ENCODE results near the gene EFCAB14.

The EFCAB14 gene

GRCh38 chr1:46647611-46648010, 71.3 kb downstream of the EFCAB14 start:
- POLR2A ChIA-PET = no interaction called here
- CTCF ChIA-PET = no interaction called here
- no peak for DNase-seq (ENCODE audit: extremely low spot score)
- TF ChIP-seq CTBP1 (IDR thresholded peaks at IDR 0.05; ENCODE audit: borderline replicate concordance) (no peak), ARNT (IDR thresholded peaks at IDR 0.05) (no peak), FOXA1 (IDR thresholded peaks at IDR 0.05) (no peak), FOXM1 (IDR thresholded peaks at IDR 0.05; ENCODE audit: borderline replicate concordance) (no peak), HDGF (IDR thresholded peaks at IDR 0.05; ENCODE audit: borderline replicate concordance) (no peak), LEF1 (IDR thresholded peaks at IDR 0.05; ENCODE audit: borderline replicate concordance) (no peak), SUZ12 (IDR thresholded peaks at IDR 0.05) (no peak), FOXK2 (IDR thresholded peaks at IDR 0.05) (no peak), TARDBP (IDR thresholded peaks at IDR 0.05) (no peak), SP1 (IDR thresholded peaks at IDR 0.05) (no peak), L3MBTL2 (conservative IDR thresholded peaks at IDR 0.05) (no peak), ZNF384 (IDR thresholded peaks at IDR 0.05) (no peak), NFRKB (IDR thresholded peaks at IDR 0.05) (no peak)
- TF ChIP-seq, protein P1, sequence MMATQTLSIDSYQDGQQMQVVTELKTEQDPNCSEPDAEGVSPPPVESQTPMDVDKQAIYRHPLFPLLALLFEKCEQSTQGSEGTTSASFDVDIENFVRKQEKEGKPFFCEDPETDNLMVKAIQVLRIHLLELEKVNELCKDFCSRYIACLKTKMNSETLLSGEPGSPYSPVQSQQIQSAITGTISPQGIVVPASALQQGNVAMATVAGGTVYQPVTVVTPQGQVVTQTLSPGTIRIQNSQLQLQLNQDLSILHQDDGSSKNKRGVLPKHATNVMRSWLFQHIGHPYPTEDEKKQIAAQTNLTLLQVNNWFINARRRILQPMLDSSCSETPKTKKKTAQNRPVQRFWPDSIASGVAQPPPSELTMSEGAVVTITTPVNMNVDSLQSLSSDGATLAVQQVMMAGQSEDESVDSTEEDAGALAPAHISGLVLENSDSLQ (IDR thresholded peaks at IDR 0.05) = no peak

DNA sequence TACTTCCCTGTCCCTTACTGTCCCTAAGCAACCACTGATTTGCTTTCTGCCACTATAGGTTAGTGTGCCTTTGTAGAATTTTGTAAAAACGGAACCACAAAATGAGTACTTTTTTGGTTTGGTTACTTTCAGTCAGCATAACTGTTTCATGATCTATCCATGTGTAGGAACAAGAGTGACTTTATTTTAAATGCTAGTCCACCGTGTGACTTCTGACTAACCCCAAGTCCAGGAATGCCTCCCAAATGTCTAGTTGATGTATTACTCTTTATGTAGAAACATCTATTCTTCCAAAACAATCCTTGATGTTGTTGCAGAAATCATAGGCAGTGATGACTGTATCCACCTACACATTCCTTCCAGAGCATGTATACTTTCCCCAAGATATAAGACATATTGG, 72.1 kb downstream of the EFCAB14 start:
- ChIA-PET CTCF (no interaction called here), POLR2A (no interaction called here)
- TF ChIP-seq ELF4 (IDR thresholded peaks at IDR 0.05) (no peak), NFRKB (IDR thresholded peaks at IDR 0.05) (no peak), ZNF384 (IDR thresholded peaks at IDR 0.05) (no peak), HDGF (IDR thresholded peaks at IDR 0.05; ENCODE audit: borderline replicate concordance) (no peak), FOXA1 (IDR thresholded peaks at IDR 0.05) (no peak), CTBP1 (IDR thresholded peaks at IDR 0.05; ENCODE audit: borderline replicate concordance) (no peak), SUZ12 (IDR thresholded peaks at IDR 0.05) (no peak), ARNT (IDR thresholded peaks at IDR 0.05) (no peak), L3MBTL2 (conservative IDR thresholded peaks at IDR 0.05) (no peak), FOXK2 (IDR thresholded peaks at IDR 0.05) (no peak), LEF1 (IDR thresholded peaks at IDR 0.05; ENCODE audit: borderline replicate concordance) (no peak), FOXM1 (IDR thresholded peaks at IDR 0.05; ENCODE audit: borderline replicate concordance) (no peak)
- TF ChIP-seq, protein P1 (IDR thresholded peaks at IDR 0.05) = no peak
- DNase-seq (ENCODE audit: extremely low spot score) = no peak

DNA sequence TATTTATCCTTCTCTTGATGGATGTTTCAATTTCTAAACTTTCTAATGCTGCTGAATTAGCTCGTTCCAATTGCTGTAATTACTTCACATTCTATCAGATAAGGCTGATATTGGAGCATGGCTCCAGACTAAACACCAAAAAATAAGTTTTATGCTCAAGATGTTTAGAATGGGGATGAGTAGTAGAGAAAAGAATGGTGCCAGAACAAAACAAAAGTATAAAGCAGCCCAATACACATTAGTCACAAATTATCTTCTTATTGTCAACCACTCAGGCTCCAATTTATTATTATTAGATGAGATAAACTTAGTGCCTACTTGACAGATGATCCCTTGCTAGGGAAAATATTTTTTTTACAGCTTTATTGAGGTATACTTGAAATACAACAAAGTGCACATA, 72.6 kb downstream of the EFCAB14 start:
- ChIA-PET POLR2A (no interaction called here), CTCF (no interaction called here)
- TF ChIP-seq L3MBTL2 (conservative IDR thresholded peaks at IDR 0.05) (no peak), ARNT (IDR thresholded peaks at IDR 0.05) (no peak), SUZ12 (IDR thresholded peaks at IDR 0.05) (no peak), BHLHE40 (IDR thresholded peaks at IDR 0.05; ENCODE audit: borderline replicate concordance) (no peak), HDGF (IDR thresholded peaks at IDR 0.05; ENCODE audit: borderline replicate concordance) (no peak), CTBP1 (IDR thresholded peaks at IDR 0.05; ENCODE audit: borderline replicate concordance) (no peak), LEF1 (IDR thresholded peaks at IDR 0.05; ENCODE audit: borderline replicate concordance) (no peak), ZNF384 (IDR thresholded peaks at IDR 0.05) (no peak), FOXK2 (IDR thresholded peaks at IDR 0.05) (no peak), TARDBP (IDR thresholded peaks at IDR 0.05) (no peak), NFRKB (IDR thresholded peaks at IDR 0.05) (no peak), FOXM1 (IDR thresholded peaks at IDR 0.05; ENCODE audit: borderline replicate concordance) (no peak), ELF4 (IDR thresholded peaks at IDR 0.05) (no peak), SP1 (IDR thresholded peaks at IDR 0.05) (no peak), FOXA1 (IDR thresholded peaks at IDR 0.05) (no peak)
- TF ChIP-seq, protein P1 (IDR thresholded peaks at IDR 0.05) = no peak
- no peak for DNase-seq (ENCODE audit: extremely low spot score)

DNA sequence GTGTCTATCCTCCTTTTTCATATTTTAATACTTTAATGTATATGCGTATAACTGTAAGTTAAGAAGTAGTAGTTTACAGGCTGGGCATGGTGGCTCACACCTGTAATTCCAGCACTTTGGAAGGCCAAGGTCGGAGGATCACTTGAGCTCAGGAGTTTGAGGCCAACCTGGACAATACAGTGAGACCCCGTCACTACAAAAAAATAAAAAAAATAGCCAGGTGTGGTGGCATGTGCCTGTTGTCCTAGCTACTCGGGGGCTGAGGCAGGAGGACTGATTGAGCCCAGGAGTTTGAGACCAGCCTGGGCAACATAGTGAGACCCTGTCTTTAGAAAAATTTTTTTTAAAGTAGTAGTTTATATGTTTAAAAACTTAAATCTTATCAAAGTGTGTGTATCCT, 73.1 kb downstream of the EFCAB14 start:
- ChIA-PET POLR2A (no interaction called here), CTCF (no interaction called here)
- no peak for TF ChIP-seq FOXK2 (IDR thresholded peaks at IDR 0.05)
- no peak for TF ChIP-seq FOXA1 (IDR thresholded peaks at IDR 0.05)
- TF ChIP-seq ELF4 (IDR thresholded peaks at IDR 0.05) = no peak
- no peak for TF ChIP-seq CTBP1 (IDR thresholded peaks at IDR 0.05; ENCODE audit: borderline replicate concordance)
- no peak for TF ChIP-seq SP1 (IDR thresholded peaks at IDR 0.05)
- TF ChIP-seq, protein P1 (IDR thresholded peaks at IDR 0.05) = no peak
- TF ChIP-seq BHLHE40 (IDR thresholded peaks at IDR 0.05; ENCODE audit: borderline replicate concordance) = no peak
- TF ChIP-seq LEF1 (IDR thresholded peaks at IDR 0.05; ENCODE audit: borderline replicate concordance) = no peak
- TF ChIP-seq NFRKB (IDR thresholded peaks at IDR 0.05) = no peak
- no peak for TF ChIP-seq ZNF384 (IDR thresholded peaks at IDR 0.05)
- TF ChIP-seq SUZ12 (IDR thresholded peaks at IDR 0.05) = no peak
- TF ChIP-seq ARNT (IDR thresholded peaks at IDR 0.05) = no peak
- no peak for TF ChIP-seq TARDBP (IDR thresholded peaks at IDR 0.05)
- TF ChIP-seq L3MBTL2 (conservative IDR thresholded peaks at IDR 0.05) = no peak
- TF ChIP-seq FOXM1 (IDR thresholded peaks at IDR 0.05; ENCODE audit: borderline replicate concordance) = no peak
- no peak for TF ChIP-seq HDGF (IDR thresholded peaks at IDR 0.05; ENCODE audit: borderline replicate concordance)
- no peak for DNase-seq (ENCODE audit: extremely low spot score)

- no peak for DNase-seq (ENCODE audit: extremely low spot score)
- no peak for TF ChIP-seq ARNT (IDR thresholded peaks at IDR 0.05)
- TF ChIP-seq, protein P1 (IDR thresholded peaks at IDR 0.05) = peak; percentile 66; the same call in 1 of the 2 replicates
- ChIA-PET CTCF (no interaction called here), POLR2A (interaction anchor here (1.1 to 1.2 kb wide), 2 partner anchors 10 to 41 kb away, joined by 3 read pairs; no protein-coding TSS in a partner anchor)
These were observed 75.5 kb downstream of the EFCAB14 start for GRCh38 chr1:46643368-46643775.
